Epithelial cell of proximal tubule (primary cell): ENCODE results near the gene EPHB6. TPM values are rescaled to one million over a fixed set of nuclear protein-coding genes. Genes with fewer than 3 reads are reported as not detected.

Experiments
- DNase-seq: peaks from one replicate; pipeline ENCODE4 v3.0.0-alpha.2; 2011; ENCODE audit warnings: low read depth
- H3K4me3 ChIP-seq: 2 replicates; pipeline ENCODE4 v1.5.1; 2011; ENCODE audit warnings: low read depth, mild to moderate bottlenecking, low read length
- CTCF ChIP-seq: conservative IDR thresholded peaks from 2 replicates; pipeline ENCODE4 v1.5.1; 2012; ENCODE audit warnings: low read depth, mild to moderate bottlenecking, low read length
- total RNA-seq: library from RNA; depleted of rRNA; stranded (reverse); fragments of >200 nt; gene quantifications from 2 replicates; pipeline ENCODE4 v1.2.3, GENCODE V29; 2015

EPHB6 gene
- total RNA-seq, 1 donor from 2014 or later, result 0.75 TPM

- no peak for DNase-seq
- H3K4me3 ChIP-seq, result no peak overlapping the region
- no peak for TF ChIP-seq CTCF
Measured at GRCh38 chr7:142887282-142888015, 32.6 kb downstream of the EPHB6 start.

- TF ChIP-seq CTCF, result no peak
- DNase-seq, result no peak
Measured at GRCh38 chr7:142889816-142890215, 34.9 kb downstream of the EPHB6 start.

GRCh38 chr7:142890874-142891485 lies 36.1 kb downstream of the EPHB6 start:
- no peak for TF ChIP-seq CTCF
- no peak overlapping the region for H3K4me3 ChIP-seq
- no peak for DNase-seq

More at GRCh38 chr7:142889816-142890215, 34.9 kb downstream of the EPHB6 start:
- H3K4me3 ChIP-seq, result no peak overlapping the region

GRCh38 chr7:142891490-142892082 lies 36.7 kb downstream of the EPHB6 start:
- no peak for DNase-seq
- no peak for TF ChIP-seq CTCF
- no peak overlapping the region for H3K4me3 ChIP-seq

GRCh38 chr7:142892951-142893350 lies 38.1 kb downstream of the EPHB6 start:
- TF ChIP-seq CTCF, result no peak
- DNase-seq, result no peak
- H3K4me3 ChIP-seq, result no peak overlapping the region

- H3K4me3 ChIP-seq, result no peak overlapping the region
- no peak for DNase-seq
- no peak for TF ChIP-seq CTCF
Measured at GRCh38 chr7:142894112-142894984, 39.5 kb downstream of the EPHB6 start.
